HepG2 (cell line): ENCODE data around the gene PCIF1. TPM values are rescaled to one million over a fixed set of nuclear protein-coding genes. Genes with fewer than 3 reads are reported as not detected.

Experiments
- GRHL1 ChIP-seq: sonication (generic); formaldehyde crosslinking; conservative IDR thresholded peaks from 2 replicates; pipeline ENCODE4 v1.8.0; 2022; ENCODE audit warnings: missing genetic modification reagents
- HBP1 ChIP-seq: IDR thresholded peaks from 2 replicates; pipeline ENCODE4 v1.6.1; 2016; ENCODE audit warnings: low read depth, control low read depth
- HDAC6 ChIP-seq: fragments of 200-600 bp; sonication (generic); IDR thresholded peaks from 2 replicates; pipeline ENCODE4 v1.7.0; 2017; ENCODE audit warnings: mild to moderate bottlenecking, antibody characterized with exemption, low read length, low read depth
- HMG20A ChIP-seq: IDR thresholded peaks from 2 replicates; pipeline ENCODE4 v1.6.1; 2016; ENCODE audit warnings: borderline replicate concordance
- HOXA3 ChIP-seq: sonication (generic); formaldehyde crosslinking; IDR thresholded peaks from 2 replicates; pipeline ENCODE4 v1.5.0; 2020; ENCODE audit warnings: missing genetic modification reagents
- KDM1A ChIP-seq: IDR thresholded peaks from 2 replicates; pipeline ENCODE4 v1.6.1; 2016; ENCODE audit warnings: missing compliant biosample characterization
- KDM3A ChIP-seq: IDR thresholded peaks from 2 replicates; pipeline ENCODE4 v1.6.1; 2018; ENCODE audit warnings: low read depth, missing compliant biosample characterization
- KDM5B ChIP-seq: sonication (generic); formaldehyde crosslinking; IDR thresholded peaks from 2 replicates; pipeline ENCODE4 v1.4.0; 2020; ENCODE audit warnings: missing genetic modification reagents, mild to moderate bottlenecking, borderline replicate concordance
- KIAA2018 ChIP-seq: sonication (generic); formaldehyde crosslinking; IDR thresholded peaks from 2 replicates; pipeline ENCODE4 v1.5.0; 2020; ENCODE audit warnings: mild to moderate bottlenecking, missing genetic modification reagents, borderline replicate concordance
- PHF20 ChIP-seq: sonication (generic); formaldehyde crosslinking; IDR thresholded peaks from 2 replicates; pipeline ENCODE4 v1.5.0; 2020; ENCODE audit warnings: mild to moderate bottlenecking, missing genetic modification reagents
- THAP8 ChIP-seq: sonication (generic); formaldehyde crosslinking; IDR thresholded peaks from 2 replicates; pipeline ENCODE4 v1.5.1; 2020; ENCODE audit warnings: missing genetic modification reagents, mild to moderate bottlenecking, borderline replicate concordance
- YEATS2 ChIP-seq: sonication (generic); formaldehyde crosslinking; IDR thresholded peaks from 2 replicates; pipeline ENCODE4 v1.4.0; 2020; ENCODE audit warnings: missing genetic modification reagents, borderline replicate concordance
- ZBTB25 ChIP-seq: IDR thresholded peaks from 2 replicates; pipeline ENCODE4 v1.6.1; 2018; ENCODE audit warnings: missing genetic modification reagents
- ZC3H13 ChIP-seq: sonication (generic); formaldehyde crosslinking; IDR thresholded peaks from 2 replicates; pipeline ENCODE4 v1.8.1; 2023; ENCODE audit warnings: mild to moderate bottlenecking, missing genetic modification reagents, moderate library complexity
- ZNF451 ChIP-seq: sonication (generic); formaldehyde crosslinking; IDR thresholded peaks from 2 replicates; pipeline ENCODE4 v1.5.0; 2020; ENCODE audit warnings: mild to moderate bottlenecking, missing genetic modification reagents
- ZNF75D ChIP-seq: sonication (generic); formaldehyde crosslinking; IDR thresholded peaks from 2 replicates; pipeline ENCODE4 v1.8.1; 2023; ENCODE audit warnings: missing genetic modification reagents, mild to moderate bottlenecking, borderline replicate concordance
- polyA plus RNA-seq, 8 experiments: library from polyadenylated mRNA; depleted of rRNA in 3 of 8; stranded (reverse) in 7 of 8; unstranded in 1 of 8; fragments of >200 nt; fragmentation: Illumina TruSeq in 4 of 8; extraction: Trizol in 4 of 8; gene quantifications; 2 replicates each; pipeline versions ENCODE4 v1.2.1 to v1.2.3, GENCODE V29; 2011 to 2016; ENCODE audit warnings: low read depth in 4 of 8, missing spikeins in 1 of 8, mixed read lengths in 1 of 8; ENCODE audit not compliant: insufficient read depth in 1 of 8
- total RNA-seq, 5 experiments: library from RNA; depleted of rRNA; stranded (reverse); fragments of >200 nt; fragmentation: Illumina TruSeq; extraction: Trizol; gene quantifications; 2 replicates each; pipeline ENCODE4 v1.2.3, GENCODE V29; 2016; ENCODE audit warnings: low read depth in 1 of 5

PCIF1 gene
- total and polyA plus RNA-seq, 2 of the 13 experiments (the other 11 are each of a cell fraction or from before 2014, with no cell fraction given) = 20.9 to 24.4 TPM

GRCh38 chr20:45925821-45926506 is 8.5 kb upstream of the PCIF1 start (continued):
- TF ChIP-seq YEATS2 (CRISPR knock-in tag) (no peak), THAP8 (CRISPR knock-in tag) (no peak), ZNF451 (CRISPR knock-in tag) (no peak; the same call in 1 of the 2 replicates), KDM3A (CRISPR knock-in tag) (no peak), KDM5B (CRISPR knock-in tag) (no peak), ZBTB25 (CRISPR knock-in tag) (0 out of 2 replicates have a peak, but pooled peaks have one; percentile 14), KIAA2018 (CRISPR knock-in tag) (no peak), PHF20 (no peak; the same call in 1 of the 2 replicates), ZC3H13 (CRISPR knock-in tag) (no peak), ZNF75D (no peak), HBP1 (CRISPR knock-in tag) (no peak), GRHL1 (CRISPR knock-in tag) (no peak), HOXA3 (CRISPR knock-in tag) (peak; percentile 51; the same call in 1 of the 2 replicates), KDM1A (CRISPR knock-in tag) (no peak), HDAC6 (no peak), HMG20A (no peak)
